Thyroid gland (tissue), 4 donors: ENCODE measurements around the gene LOXL4. TPM values are rescaled to one million over a fixed set of nuclear protein-coding genes. Genes with fewer than 3 reads are reported as not detected.

Source experiments
- DNase-seq, 2 donors: peaks; one replicate each; pipeline ENCODE4 v3.0.0-alpha.2; 2019
- H3K27ac ChIP-seq, 3 donors: fragments of 200-600 bp; sonication (generic); 1 replicate in 2 of 3; 2 replicates in 1 of 3; pipeline ENCODE4 v1.5.1; 2016 to 2019; ENCODE audit warnings: mild to moderate bottlenecking in 1 of 3, moderate library complexity in 1 of 3
- H3K27me3 ChIP-seq: fragments of 200-600 bp; sonication (generic); one replicate; pipeline ENCODE4 v1.5.1; 2019
- H3K36me3 ChIP-seq, 2 donors: fragments of 200-600 bp; sonication (generic); one replicate each; pipeline ENCODE4 v1.5.1; 2016 to 2019
- H3K4me1 ChIP-seq, 2 donors: fragments of 200-600 bp; sonication (generic); one replicate each; pipeline ENCODE4 v1.5.1; 2017 to 2019
- H3K4me3 ChIP-seq, 3 donors: fragments of 200-600 bp; sonication (generic); replicated peaks in 1 of 3; 1 replicate in 2 of 3; 2 replicates in 1 of 3; pipeline ENCODE4 v1.5.1; 2016; ENCODE audit warnings: mild to moderate bottlenecking in 1 of 3
- H3K9me3 ChIP-seq: fragments of 200-600 bp; sonication (generic); one replicate; pipeline ENCODE4 v1.5.1; 2017
- POLR2A ChIP-seq, 2 donors: fragments of 450-650 bp; IDR thresholded peaks; one replicate each; pipeline ENCODE4 v1.6.1; 2017; ENCODE audit warnings: antibody characterized with exemption in 2 of 2, mild to moderate bottlenecking in 2 of 2, moderate library complexity in 1 of 2
- WGBS, 2 donors: methylation state at CpG; one replicate each; pipeline ENCODE4 v1.1.5; 2017; 5-methylcytosine and 5-hydroxymethylcytosine counted together
- intact Hi-C: fragments of 100-400 bp; cut with DNase I; formaldehyde crosslinking; loops from one replicate; pipeline ENCODE4 v1.15.1; 2023
- total RNA-seq, 4 donors: library from RNA; depleted of rRNA; stranded (reverse); fragments of >200 nt; gene quantifications; one replicate each; pipeline ENCODE4 v1.2.3, GENCODE V29; 2016
- TF ChIP-seq, protein P1 (sequence below), 6 experiments: fragments of 200-600 bp in 3 of 6; fragments of 450-650 bp in 3 of 6; sonication (generic) in 3 of 6; IDR thresholded peaks; one replicate each; pipeline ENCODE4 v1.5.1; 2016 to 2019; ENCODE audit warnings: antibody characterized with exemption in 6 of 6, mild to moderate bottlenecking in 2 of 6, inconsistent platforms in 1 of 6, moderate library complexity in 1 of 6

The LOXL4 gene
- total RNA-seq, 4 donors from 2014 or later, result 11.9 to 20.5 (median 15.3) TPM

DNA sequence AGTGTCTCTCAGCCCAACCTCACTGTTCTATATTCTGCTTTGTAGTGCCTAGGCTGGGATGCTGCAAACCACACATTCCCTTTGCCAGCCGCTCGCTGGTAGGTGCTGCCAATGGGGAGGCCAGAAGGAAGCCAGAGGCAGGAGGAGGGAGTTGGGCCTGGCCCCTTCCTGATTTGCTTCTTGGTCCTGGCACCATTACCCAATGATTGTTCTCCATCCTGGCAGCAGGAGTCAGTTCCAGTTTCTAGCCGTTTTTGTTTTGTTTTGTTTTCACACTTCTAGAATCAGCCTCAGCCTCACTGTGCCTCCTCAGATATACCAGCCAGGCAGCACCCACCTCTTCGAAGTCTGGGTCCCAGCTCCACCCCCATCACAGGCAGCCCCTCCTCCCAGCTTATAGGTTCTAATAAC lies 27.4 kb upstream of the LOXL4 start:
- no peak overlapping the region for H3K27ac ChIP-seq
- TF ChIP-seq, protein P1, sequence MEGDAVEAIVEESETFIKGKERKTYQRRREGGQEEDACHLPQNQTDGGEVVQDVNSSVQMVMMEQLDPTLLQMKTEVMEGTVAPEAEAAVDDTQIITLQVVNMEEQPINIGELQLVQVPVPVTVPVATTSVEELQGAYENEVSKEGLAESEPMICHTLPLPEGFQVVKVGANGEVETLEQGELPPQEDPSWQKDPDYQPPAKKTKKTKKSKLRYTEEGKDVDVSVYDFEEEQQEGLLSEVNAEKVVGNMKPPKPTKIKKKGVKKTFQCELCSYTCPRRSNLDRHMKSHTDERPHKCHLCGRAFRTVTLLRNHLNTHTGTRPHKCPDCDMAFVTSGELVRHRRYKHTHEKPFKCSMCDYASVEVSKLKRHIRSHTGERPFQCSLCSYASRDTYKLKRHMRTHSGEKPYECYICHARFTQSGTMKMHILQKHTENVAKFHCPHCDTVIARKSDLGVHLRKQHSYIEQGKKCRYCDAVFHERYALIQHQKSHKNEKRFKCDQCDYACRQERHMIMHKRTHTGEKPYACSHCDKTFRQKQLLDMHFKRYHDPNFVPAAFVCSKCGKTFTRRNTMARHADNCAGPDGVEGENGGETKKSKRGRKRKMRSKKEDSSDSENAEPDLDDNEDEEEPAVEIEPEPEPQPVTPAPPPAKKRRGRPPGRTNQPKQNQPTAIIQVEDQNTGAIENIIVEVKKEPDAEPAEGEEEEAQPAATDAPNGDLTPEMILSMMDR (IDR thresholded peaks at IDR 0.05), result no peak
- TF ChIP-seq POLR2A (IDR thresholded peaks at IDR 0.05), result no peak
- H3K27me3 ChIP-seq, result no peaks in the 10 kb centered on the region
- intact Hi-C loops, result no loop called here
- H3K4me3 ChIP-seq, result no peak overlapping the region
- H3K4me1 ChIP-seq, result peaks cover 0 to 7% of the 10 kb centered on the region in 2 donors
- H3K9me3 ChIP-seq, result no peaks in the 10 kb centered on the region
- no peaks in the 10 kb centered on the region for H3K36me3 ChIP-seq
- WGBS, 2 donors, result 49 to 58% methylated on average over 4 of the region's 4 CpGs
- no peak for DNase-seq

DNA sequence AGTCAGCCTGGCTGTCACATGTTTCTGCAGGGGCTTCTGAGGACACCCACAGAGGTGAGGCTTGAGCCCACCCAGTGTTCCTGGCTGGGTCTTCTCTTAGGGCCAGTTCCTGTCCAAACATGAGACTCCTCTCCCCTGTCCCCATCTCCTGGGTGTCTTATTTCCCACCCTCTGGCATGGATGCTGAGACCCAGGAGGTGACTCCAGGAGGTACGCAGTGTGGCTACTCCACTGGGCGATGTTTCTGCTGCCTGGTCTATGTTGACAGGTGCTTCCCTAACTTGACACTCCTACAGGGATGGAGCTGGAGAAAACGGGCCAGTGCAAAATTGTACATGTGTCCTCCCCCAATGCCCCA lies 26.3 kb upstream of the LOXL4 start:
- 87 to 89% methylated on average over 3 of the region's 3 CpGs for WGBS, 2 donors
- intact Hi-C loops, result no loop called here

DNA sequence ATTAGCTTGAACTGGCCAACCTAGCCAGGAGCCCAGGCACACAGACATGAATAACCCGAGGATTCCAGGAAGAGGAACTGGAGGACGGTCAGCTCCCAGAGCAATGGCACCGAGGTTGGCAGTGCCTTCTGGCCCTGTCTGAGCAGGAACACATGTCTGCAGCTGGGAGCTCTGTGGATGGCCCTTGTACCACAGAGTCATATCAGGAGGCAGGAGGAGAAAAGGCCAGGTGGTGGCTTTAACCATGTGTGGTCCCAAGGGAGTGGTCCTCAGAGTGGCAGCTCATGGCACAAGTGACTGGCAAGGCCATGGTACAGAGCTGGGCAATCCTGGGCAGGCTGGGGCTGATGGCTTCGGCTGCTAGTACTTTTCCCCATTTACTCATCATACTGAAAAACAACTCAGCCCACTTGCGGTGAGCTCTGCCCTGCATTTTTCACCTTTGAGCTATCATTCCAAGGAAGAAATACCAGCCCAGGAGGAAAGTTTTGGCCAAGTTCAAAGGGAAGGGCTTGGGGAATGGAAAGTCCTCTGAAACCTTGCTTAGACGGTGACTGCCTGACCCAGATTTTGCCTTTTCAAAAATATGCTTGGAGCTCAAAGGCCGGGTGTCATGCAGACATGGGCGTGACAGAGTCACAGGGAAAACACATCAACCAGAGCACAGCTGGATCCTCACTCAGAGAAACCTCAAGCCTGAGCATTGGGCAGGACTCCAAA lies 25.7 kb upstream of the LOXL4 start:
- Histone ChIP-seq H3K4me3 (no peak overlapping the region), H3K4me1 (peaks cover 0 to 7% of the 10 kb centered on the region in 2 donors), H3K27me3 (no peaks in the 10 kb centered on the region), H3K36me3 (no peaks in the 10 kb centered on the region), H3K27ac (no peak overlapping the region), H3K9me3 (no peaks in the 10 kb centered on the region)
- DNase-seq, result no peak
- intact Hi-C loops, result no loop called here
- WGBS, 2 donors, result 77 to 85% methylated on average over 8 of the region's 8 CpGs
- TF ChIP-seq, protein P1 (IDR thresholded peaks at IDR 0.05), result no peak
- no peak for TF ChIP-seq POLR2A (IDR thresholded peaks at IDR 0.05)

More for the DNA sequence above, 26.3 kb upstream of the LOXL4 start:
- H3K4me1 ChIP-seq, result peaks cover 0 to 7% of the 10 kb centered on the region in 2 donors
- H3K4me3 ChIP-seq, result no peak overlapping the region
- H3K36me3 ChIP-seq, result no peaks in the 10 kb centered on the region
- H3K27ac ChIP-seq, result no peak overlapping the region
- H3K9me3 ChIP-seq, result no peaks in the 10 kb centered on the region
- DNase-seq, result no peak
- no peaks in the 10 kb centered on the region for H3K27me3 ChIP-seq
- TF ChIP-seq, protein P1 (IDR thresholded peaks at IDR 0.05), result no peak
- no peak for TF ChIP-seq POLR2A (IDR thresholded peaks at IDR 0.05)

DNA sequence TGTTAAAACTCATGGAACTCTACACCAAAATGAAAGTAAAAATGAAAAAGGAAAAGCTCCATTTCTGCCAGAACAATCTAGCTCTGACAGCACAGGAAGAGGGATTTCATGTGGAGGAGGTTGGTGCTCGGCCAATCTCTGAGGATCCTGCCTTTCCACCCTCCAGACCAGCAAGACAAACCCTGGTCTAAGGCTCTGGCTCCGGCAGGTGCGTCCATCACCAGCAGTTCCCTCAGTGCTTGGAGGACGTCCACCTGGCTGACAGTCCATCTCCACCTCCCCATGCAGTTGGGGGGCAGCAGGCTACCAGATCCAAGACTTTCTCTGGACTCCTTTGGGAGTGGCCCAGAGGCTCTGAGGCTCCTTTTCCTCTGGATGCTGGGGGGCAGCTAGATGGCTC lies 25.0 kb upstream of the LOXL4 start:
- H3K27ac ChIP-seq, result no peak overlapping the region
- H3K9me3 ChIP-seq, result no peaks in the 10 kb centered on the region
- H3K4me1 ChIP-seq, result peaks cover 0 to 7% of the 10 kb centered on the region in 2 donors
- H3K36me3 ChIP-seq, result no peaks in the 10 kb centered on the region
- H3K4me3 ChIP-seq, result no peak overlapping the region
- no peaks in the 10 kb centered on the region for H3K27me3 ChIP-seq
- 79 to 86% methylated on average over 2 to 4 of the region's 4 CpGs for WGBS, 2 donors
- no peak for DNase-seq
- intact Hi-C loops, result no loop called here
- TF ChIP-seq, protein P1 (IDR thresholded peaks at IDR 0.05), result no peak
- TF ChIP-seq POLR2A (IDR thresholded peaks at IDR 0.05), result no peak

DNA sequence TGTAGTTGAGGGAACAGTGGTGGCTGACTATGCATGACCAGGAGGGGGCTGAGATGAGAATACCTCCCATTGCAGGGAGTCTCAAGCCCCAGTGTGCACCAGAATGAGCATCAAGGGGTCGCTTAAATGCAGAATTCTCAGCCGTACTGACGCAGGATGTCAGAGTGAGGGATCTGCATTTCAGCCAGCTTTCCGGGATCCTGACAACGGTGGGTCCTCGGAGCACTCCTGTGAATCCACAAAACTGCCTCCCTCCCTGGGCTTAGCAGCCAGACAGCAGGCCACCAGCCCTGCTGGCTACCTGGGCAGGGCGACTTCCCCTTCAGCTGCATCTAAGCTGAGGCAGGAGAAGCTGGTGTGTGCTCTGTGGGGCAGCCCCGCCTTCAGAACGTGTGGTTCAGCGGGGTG lies 21.8 kb upstream of the LOXL4 start:
- no peak overlapping the region for H3K27ac ChIP-seq
- H3K4me1 ChIP-seq, result peaks cover 14 to 25% of the 10 kb centered on the region in 2 donors
- H3K9me3 ChIP-seq, result no peaks in the 10 kb centered on the region
- no peak for DNase-seq
- WGBS, 2 donors, result 62 to 76% methylated on average over 6 to 9 of the region's 10 CpGs
- H3K36me3 ChIP-seq, result no peaks in the 10 kb centered on the region
- no peaks in the 10 kb centered on the region for H3K27me3 ChIP-seq
- H3K4me3 ChIP-seq, result no peak overlapping the region
- no peak for TF ChIP-seq POLR2A (IDR thresholded peaks at IDR 0.05)
- TF ChIP-seq, protein P1 (IDR thresholded peaks at IDR 0.05), result no peak
- intact Hi-C loops, result no loop called here
